Activated CD8-positive, alpha-beta memory T cell treated with anti-CD3 and anti-CD28 coated beads, Interleukin-2, amount 50 U/mL, for 1 hour (primary cell): ENCODE results near the gene GPATCH8.
"Not testable (repeated sequence)": the region's sequence is repeated elsewhere in the genome, so short reads cannot be mapped to it uniquely, and the experiment has no call there.

ENCODE experiments used
- DNase-seq: peaks from one replicate; pipeline ENCODE4 v3.0.0-alpha.2; 2020; ENCODE audit errors: extremely low read depth

Gene GPATCH8

DNA sequence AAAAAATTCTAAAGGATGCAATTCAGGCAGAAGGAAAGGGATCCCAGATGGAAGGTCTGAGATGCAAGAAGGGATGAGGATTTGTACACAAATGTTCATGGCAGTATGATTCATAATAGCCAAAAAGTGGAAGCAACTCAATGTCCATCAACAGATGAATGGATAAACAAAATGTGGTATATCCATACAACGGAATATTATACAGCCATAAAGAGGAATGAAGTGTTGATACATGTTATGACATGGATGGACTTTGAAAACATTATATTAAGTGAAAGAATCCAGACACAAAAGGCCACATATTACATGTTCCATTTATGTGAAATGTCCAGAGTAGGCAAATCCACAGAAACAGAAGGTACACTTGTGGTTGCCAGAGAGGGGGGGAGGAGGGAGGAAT is 23.9 kb upstream of the GPATCH8 start:
- no peak for DNase-seq

DNA sequence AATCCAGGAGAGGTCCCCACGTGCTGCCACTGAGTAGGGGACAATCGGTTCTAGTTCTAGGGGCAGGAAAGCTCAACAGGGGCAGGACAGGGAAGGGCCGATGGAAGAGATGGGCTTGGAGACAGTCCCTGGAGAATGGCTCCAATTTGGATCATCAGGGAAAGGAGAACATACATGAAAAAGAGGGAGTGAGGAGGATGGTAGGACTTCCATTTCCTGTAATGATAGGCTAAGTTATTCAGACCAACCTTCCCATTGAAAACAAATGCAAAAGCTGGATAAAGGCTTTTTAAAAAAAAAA is 20.4 kb upstream of the GPATCH8 start:
- no peak for DNase-seq

DNA sequence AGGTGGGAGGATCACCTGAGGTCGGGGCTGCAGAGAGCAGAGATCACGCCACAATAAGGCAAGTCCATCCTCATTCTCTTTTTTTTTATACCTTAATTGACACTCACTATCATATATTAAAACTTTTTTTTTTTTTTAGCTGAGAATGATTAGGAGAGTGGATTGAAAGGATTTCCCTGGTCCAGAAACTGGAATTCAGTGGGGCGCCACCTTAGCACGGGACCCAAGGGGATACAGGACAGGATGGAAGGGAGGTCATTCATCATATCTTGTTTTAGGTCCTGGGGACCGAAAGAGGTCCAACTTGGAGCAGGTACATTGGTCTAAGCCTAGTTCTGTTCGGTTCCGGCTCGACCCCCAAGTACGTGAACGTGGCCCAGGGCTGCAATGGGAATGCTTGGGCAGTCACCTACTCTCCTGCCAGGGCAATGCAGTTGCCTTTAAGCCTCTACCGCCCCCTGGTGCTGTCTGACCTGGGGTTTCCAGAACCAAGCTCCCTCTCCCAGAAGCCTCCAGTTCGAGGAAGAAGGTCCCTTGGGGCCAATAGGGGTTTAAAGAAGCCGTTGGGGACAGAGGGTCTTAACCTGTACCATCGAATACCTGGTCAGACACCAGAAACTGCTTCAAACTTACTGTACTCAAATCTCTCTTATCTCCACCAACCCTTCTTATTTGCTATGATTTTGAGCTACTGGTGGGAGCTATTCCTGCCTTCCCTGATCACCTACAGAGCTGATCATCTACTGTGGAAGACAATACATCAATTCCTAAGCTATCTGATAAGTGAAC is 19.9 kb upstream of the GPATCH8 start:
- no peak for DNase-seq

DNA sequence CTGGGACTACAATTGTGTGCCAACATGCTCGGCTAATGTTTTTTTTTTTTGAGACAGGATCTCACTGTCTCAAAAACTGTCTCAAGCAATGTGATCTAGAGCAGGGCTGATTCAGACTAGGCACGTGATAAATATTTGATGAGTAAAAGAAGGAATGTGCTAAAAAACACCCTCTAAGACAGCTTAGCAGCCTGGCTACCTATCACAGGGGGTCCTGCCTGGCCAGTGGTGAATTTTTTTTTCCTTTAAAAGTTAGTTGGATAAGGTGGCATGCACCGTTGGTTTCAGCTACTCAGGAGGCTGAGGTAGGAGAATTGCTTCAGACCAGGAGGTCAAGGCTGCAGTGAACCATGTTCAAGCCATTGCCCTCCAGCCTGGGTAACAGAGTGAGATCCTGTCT is 14.8 kb upstream of the GPATCH8 start:
- DNase-seq = no peak

DNA sequence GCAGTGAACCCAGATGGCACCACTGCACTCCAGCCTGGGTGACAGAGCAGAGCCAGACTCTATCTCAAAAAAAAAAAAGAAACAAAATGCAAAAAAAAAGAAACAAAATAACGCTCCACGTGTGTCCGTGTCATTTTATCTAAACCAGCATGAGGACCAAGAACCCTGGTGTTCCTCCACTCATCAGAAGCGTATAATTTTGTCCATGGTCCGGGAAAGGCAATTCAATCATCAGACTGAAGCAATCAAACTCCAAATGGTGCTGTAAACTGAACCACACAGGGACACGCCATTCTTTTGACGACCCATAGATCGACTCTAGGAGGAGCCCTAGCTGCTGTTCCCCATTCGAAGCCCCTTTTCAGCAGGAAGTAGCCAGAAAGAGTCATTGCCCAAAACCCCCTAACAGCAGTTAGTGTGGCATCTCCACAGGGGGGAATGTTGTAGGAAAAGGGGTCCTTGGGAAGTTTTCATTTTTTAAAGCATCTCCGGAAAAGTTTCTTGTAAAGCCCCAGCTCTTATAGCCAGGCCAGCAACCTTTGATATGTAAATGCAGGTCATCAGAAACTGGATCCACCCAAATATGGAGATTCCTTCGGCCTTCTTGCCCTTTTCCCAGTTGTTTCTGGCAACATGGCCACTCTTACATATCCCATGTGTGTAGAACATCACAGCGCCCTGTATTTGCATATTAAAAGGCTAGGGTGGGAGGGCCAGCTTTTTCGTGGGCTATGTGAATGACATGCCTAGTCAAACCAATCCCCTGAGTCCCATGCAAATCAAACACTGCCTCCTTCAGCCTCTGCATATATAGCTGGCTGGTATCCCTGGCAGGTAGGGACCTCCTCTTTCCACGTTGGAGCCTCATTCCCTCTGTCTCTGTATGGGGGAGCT is 8.3 kb upstream of the GPATCH8 start:
- not testable (repeated sequence) for DNase-seq

DNA sequence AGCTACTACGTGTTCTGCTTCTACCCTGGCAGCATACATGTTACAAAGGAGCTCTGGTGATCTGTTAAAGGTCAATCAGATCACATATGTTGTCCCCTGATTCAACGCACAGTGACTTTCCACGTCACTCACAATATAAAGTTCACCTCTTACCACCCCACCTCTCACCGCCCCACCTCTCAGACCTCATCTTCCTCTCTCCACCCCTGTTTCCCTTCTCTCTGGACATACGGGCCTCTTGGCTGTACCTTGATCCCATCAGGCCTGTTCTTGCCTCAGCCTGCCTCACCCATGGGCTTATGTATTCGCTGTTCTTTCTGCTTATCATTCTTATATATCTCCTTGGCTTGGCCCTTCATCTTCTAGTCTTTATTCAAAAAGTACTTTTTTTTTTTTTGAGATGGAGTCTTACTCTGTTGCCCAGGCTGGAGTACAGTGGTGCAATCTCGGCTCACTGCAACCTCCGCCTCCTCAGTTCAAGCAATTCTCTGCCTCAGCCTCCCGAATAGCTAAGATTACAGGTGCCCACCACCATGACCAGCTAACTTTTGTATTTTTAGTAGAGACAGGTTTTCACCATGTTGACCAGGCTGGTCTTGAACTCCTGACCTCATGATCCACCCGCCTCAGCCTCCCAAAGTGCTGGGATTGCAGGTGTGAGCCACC is 3.9 kb upstream of the GPATCH8 start:
- not testable (repeated sequence) for DNase-seq

DNA sequence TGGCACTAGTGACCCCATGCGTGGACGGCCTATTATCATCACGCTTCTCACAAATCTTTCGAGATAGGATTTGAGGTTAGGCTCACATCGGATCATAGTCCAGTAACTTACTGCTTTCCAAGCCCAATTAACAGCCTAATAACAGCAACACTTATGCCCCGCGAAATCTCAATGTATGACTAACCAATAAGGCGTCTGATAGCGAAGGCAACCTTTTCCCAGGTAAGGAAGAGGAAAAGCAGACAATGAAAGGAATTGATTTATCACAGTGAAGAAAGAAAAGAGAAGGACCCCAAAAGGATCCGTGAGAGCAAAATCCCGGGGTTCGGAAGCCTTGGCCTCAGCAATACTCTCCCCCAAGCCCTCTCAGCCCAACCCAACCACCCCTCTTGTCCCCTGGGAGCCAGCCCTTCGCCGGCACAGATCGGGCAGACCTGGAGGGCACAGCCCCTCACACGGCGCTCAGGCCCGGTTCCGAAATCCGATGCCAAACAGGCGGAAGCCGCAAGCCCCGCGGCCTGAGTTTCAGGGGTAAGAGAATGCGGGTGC is 534 bp downstream of the GPATCH8 start:
- DNase-seq = peak; percentile 3

DNA sequence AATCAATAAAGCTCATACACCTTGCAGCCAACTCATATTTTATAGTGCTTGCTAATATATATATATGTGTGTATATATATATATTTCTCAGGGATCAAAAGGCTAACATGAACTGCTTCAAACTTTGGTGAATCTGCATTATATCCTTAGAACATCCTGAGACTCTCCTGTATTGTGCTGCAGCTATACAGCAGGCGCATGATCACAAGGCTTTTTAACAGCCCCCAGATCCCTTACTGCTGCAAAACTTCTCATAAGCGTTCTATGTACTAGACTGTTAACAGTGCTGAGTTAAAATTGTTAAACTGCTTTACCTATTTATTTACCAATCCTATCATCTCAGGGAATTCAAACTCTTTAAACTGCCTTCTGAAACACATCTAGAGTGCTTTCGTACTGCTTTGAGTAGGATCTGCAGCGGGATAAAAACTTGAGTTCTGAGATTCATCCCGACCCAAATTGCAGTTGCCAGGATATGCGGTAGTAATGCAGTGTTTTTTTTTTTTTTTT is 1.3 kb downstream of the GPATCH8 start:
- no peak for DNase-seq

DNA sequence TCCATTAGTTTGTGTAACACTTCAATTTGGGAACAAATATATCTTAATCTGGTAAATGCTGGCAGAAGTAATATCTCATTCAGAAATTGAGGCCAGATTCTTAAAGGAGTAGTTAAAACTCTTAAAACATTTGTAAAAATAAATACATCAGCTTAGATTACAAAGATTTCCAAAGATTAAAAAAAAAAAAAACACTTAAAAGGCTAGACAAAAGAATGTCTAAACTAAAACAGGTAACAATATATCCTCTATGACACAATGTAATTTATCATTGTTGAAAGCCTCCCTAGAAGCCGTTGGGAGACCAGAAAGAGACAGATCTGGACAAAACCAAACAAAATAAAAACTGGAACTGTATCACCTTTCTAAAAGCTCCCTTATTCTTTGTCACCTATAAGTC is 3.5 kb downstream of the GPATCH8 start:
- DNase-seq = no peak

DNA sequence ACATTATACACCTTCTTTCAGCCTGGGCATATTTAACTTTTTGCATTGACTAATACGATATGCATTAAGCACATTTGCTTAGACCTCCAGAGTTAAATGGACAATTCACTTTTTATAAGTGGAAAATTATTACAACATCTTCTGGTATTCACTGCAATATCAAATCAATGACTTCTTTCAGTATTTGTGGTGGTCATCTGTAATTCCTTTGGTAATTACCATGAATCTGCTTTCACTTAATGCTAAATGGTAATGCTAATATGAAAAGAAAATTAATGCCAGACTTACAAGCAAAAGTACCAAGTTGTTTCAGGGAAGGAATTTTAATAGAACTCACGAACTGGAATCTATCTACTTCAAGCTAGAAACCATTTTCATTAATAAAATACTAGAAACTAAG is 6.4 kb downstream of the GPATCH8 start:
- no peak for DNase-seq

DNA sequence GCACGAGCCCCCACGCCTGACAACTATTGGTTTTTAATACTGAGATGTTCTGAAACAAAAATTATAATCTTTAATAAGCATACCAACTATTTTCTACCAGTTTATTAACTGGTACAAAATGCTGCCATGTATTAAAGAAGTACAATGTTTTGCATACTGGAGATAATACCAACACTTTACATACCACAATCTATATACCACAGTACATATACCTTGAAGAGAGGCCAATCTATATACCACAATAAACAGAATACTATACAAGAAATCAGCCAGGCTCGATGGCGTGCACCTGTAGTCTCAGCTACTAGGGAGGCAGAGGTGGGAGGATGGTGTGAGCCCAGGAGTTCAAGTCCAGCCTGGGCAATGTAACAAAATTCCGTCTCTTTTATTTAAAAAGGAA is 9.9 kb downstream of the GPATCH8 start:
- no peak for DNase-seq

DNA sequence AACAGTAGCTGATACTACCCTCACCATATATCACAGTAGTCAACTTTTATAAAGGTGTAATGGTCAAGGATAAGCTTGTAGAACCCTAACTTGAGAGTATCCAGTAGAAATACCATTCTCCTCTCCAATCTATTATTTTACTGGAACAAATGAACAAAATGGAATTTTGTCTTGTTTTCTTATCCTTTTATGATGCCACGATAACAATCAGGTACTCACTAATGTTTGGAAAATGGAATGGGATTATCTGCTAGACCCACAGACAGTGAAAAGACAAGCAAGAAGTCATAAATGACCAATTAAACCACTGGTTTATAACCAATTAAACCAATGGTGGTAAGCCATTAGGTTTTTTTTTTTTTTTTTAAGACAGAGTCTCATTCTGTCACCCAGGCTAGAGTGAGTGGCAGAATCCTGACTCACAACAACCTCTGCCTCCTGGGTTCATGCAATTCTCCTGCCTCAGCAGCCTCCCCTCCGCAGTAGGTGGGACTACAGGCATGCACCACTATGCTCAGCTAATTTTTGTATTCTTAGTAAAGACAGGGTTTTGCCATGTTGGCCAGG is 10.4 kb downstream of the GPATCH8 start:
- no peak for DNase-seq

DNA sequence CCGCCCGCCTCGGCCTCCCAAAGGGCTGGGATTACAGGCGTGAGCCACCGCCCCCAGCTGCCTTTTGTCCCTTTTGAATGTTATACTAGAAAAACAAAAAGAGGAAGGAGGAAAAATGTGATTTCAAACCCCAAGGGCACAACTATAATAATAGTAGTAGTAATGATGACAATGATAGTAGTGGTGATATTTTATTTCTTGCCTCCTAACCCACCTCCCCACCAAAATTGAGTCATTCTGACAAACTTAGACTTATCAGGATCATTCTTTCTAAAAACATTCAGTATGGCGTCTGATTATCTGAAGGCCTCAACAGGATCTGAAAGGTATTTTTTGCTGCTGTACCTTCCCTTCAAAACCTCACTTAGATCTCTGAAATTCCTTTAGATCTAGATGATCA is 13.6 kb downstream of the GPATCH8 start:
- no peak for DNase-seq

DNA sequence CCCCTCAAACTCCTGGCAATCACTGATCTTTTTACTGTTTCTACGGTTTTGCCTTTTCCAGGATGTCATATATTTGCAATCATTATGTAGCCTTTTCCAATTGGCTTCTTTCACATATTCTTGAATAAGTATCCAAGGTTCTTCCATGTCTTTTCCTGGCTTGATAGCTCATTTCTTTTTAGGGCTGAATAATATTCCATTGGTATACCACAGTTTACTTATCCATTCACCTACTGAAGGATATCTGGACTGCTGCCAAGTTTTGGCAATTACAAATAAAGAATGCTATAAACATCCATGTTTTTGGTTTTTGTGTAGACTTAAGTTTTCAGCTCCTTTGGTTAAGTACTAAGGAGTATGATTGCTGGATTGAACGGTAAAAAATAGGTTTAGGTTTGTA is 16.0 kb downstream of the GPATCH8 start:
- DNase-seq = no peak

DNA sequence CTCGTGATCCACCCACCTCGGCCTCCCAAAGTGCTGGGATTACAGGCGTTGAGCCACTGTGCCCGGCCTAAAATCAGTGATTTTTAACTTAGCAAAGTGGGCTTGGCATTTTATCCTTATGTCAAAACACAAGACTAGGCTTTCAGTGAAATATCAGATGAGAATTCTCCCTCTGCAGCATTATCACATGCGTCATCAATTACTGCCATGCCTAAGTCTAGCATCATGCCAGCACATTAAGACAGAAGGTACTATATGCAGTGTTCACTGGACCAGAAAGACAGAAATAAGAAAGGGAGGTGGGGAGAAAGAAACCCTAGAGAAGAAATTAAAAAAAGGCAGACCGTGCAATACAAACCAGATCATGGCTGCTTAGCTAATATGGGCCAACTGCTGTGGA is 29.8 kb downstream of the GPATCH8 start:
- no peak for DNase-seq

DNA sequence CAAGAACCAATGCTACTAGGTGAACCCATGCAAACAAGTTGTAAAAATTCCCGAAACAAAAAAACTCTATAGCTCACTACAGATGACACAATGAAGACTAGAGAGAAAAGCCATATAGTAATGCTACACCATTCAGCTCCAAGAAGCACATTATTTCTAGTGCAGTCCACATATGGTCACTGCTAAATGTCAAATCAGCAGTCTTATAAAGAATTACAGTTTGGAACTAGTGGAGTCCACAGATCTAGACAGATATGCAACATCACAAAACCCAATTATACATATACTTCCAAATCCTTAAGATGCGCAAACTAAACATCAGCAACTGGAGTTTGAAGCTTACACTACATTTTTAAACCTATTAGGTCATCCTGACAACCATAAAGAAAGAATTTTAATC is 33.5 kb downstream of the GPATCH8 start:
- no peak for DNase-seq

DNA sequence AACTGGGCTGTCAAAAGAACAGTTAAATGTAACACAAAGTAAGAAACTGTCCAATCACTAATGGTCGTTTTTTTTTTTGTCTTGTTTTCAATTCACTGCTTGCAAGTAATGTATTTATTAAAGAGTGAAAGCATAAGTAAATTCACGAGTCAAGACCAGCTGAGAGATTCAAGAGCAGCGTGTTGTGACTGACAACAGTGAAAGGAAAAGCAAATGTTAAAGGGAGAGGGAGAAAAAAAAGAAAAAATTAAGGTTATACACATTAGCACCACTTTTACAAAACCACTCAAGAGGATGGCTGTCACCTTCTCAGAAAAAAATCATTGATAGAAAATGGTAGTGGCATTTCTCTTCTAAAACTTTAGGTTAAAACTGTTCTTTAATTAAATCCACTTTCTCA is 36.1 kb downstream of the GPATCH8 start:
- no peak for DNase-seq

DNA sequence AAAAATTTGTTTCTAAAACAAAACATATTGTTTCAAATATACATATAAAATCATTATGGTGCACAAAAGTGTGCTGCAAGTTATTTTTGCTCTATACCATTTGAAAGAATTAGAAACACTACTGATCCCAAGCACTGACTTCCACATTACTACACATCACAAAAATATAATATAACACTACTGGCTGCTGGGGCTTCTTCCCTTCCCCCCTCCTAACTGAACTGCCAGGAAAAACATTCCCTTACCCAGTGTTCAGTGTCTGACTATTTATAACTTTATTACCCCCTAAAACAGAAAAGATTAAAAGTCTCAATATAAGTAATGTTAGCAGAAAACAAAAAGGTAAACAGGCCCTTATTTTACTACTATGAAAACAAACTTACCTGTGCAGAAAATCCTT is 36.9 kb downstream of the GPATCH8 start:
- no peak for DNase-seq

DNA sequence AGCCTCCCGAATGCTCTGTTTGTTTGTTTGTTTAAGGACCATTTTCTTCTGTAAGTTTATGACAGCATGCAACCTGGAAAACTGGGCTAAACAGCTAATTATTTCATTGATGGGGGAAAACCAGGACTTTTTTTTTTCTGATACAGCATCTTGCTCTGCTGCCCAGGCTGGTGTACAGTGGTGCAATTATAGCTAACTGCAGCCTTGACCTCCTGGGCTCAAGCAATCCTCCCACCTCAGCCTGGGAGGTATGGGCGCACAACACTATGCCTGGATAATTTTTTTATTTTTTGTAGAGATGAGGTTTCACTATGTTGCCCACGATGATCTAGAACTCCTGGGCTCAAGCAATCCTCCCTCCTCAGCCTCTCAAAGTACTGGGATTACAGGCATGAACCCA is 37.3 kb downstream of the GPATCH8 start:
- no peak for DNase-seq

DNA sequence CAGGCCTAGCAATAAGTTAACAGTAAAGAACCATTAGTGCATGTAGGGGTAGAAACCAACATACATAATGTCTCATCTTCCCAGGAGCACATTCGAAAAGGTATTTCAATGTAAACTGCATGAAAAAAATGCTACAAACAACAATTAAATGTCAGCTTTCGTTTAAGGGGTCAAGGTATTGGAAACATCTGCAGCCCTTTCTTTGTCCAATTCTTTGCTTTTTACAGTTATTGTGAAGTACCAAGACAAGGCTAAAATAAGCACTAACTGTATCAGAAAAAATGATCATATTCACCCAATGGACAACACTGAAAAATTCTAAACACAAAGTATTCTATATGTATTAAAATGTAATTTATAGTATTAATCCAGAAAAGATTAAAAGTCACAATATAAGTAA is 37.9 kb downstream of the GPATCH8 start:
- no peak for DNase-seq

DNA sequence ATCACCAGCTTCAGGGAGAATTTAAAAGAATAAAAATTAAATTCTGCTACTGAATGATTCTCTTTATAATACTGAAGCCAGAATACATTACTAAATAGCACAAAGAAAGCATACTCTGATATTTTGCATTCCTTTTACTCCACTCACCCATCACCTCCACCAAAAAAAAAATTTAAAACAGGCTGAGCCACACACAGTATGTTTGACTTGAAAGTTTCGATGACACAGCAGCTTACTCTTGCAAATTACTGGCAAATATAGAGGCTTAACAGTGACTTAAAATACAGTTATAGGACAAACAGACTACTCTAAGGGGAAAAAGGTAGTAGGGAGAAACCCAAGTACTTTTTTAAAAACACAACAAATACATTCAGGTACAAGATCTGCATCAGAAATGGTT is 39.2 kb downstream of the GPATCH8 start:
- DNase-seq = no peak

DNA sequence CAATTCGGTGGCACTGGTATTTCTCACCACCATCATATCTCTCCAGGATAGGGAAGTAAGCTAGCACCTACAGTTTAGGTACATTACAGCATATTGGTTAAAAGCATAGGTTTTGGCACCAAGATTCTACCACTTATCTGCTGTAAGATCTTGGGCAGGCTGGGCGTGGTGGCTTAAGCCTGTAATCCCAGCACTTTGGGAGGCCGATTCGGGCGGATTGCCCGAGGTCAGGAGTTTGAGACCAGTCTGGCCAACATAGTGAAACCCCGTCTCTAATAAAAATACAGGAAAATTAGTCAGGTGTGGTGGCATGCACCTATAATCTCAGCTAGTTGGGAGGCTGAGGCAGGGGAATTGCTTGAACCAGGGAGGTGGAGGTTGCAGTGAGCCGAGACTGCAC is 51.4 kb downstream of the GPATCH8 start:
- no peak for DNase-seq
